ENCODE results near the gene SRRD. TPM values are rescaled to one million over a fixed set of nuclear protein-coding genes. Genes with fewer than 3 reads are reported as not detected.

SRRD gene
- total and polyA plus RNA-seq, 9 donors = 7.3 to 25.2 (median 18.4) TPM

GRCh38 chr22:26485013-26485412 lies 1.3 kb downstream of the SRRD start:
- 57 to 60% (median 58%) methylated on average over 7 of the region's 7 CpGs for WGBS, 3 donors
- Histone ChIP-seq H3K27me3 (no peaks in the 10 kb centered on the region), H3K27ac (no peak overlapping the region), H3K4me3 (no peak overlapping the region), H3K36me3 (no peaks in the 10 kb centered on the region), H3K9me3 (no peaks in the 10 kb centered on the region), H3K4me1 (ENCODE audit: insufficient read depth) (peaks cover 14% of the 10 kb centered on the region)
- no peak for DNase-seq
- intact Hi-C loops (cut with DNase I) = loop anchor here in 1 of 4 donors (10.0 kb wide), 1 partner anchor 100 kb away; no protein-coding TSS in a partner anchor
- TF ChIP-seq POLR2A (IDR thresholded peaks at IDR 0.05) = no peak
- TF ChIP-seq CTCF (IDR thresholded peaks at IDR 0.05) = no peak
- TF ChIP-seq EP300 (IDR thresholded peaks at IDR 0.05) = no peak

- TF ChIP-seq POLR2A (IDR thresholded peaks at IDR 0.05) = no peak
- TF ChIP-seq CTCF (IDR thresholded peaks at IDR 0.05) = no peak
- TF ChIP-seq EP300 (IDR thresholded peaks at IDR 0.05) = no peak
- intact Hi-C loops (cut with DNase I) = loop anchor here in 1 of 4 donors (10.0 kb wide), 1 partner anchor 99 kb away; no protein-coding TSS in a partner anchor
- Histone ChIP-seq H3K36me3 (no peaks in the 10 kb centered on the region), H3K4me1 (ENCODE audit: insufficient read depth) (peaks cover 5% of the 10 kb centered on the region), H3K27ac (no peak overlapping the region), H3K9me3 (no peaks in the 10 kb centered on the region), H3K27me3 (no peaks in the 10 kb centered on the region), H3K4me3 (no peak overlapping the region)
- DNase-seq = no peak
- 53 to 59% (median 57%) methylated on average over 3 of the region's 3 CpGs for WGBS, 3 donors
Observed at GRCh38 chr22:26485806-26486390, 2.2 kb downstream of the SRRD start.

- WGBS, 3 donors = 72 to 83% (median 72%) methylated on average over 5 of the region's 5 CpGs
- H3K9me3 ChIP-seq = no peaks in the 10 kb centered on the region
- no peak overlapping the region for H3K4me3 ChIP-seq
- no peak for DNase-seq
- intact Hi-C loops (cut with DNase I) = loop anchor here in 1 of 4 donors (10.0 kb wide), 1 partner anchor 98 kb away; no protein-coding TSS in a partner anchor
- no peaks in the 10 kb centered on the region for H3K36me3 ChIP-seq
- no peaks in the 10 kb centered on the region for H3K27me3 ChIP-seq
- peaks cover 5% of the 10 kb centered on the region for H3K4me1 ChIP-seq (ENCODE audit: insufficient read depth)
- no peak overlapping the region for H3K27ac ChIP-seq
- no peak for TF ChIP-seq POLR2A (IDR thresholded peaks at IDR 0.05)
- no peak for TF ChIP-seq EP300 (IDR thresholded peaks at IDR 0.05)
- no peak for TF ChIP-seq CTCF (IDR thresholded peaks at IDR 0.05)
Observed at GRCh38 chr22:26486394-26486793, 2.7 kb downstream of the SRRD start.

- peaks cover 2% of the 10 kb centered on the region for H3K4me1 ChIP-seq (ENCODE audit: insufficient read depth)
- H3K36me3 ChIP-seq = no peaks in the 10 kb centered on the region
- WGBS, 3 donors = 32 to 36% (median 35%) methylated on average over 3 of the region's 3 CpGs
- H3K27me3 ChIP-seq = no peaks in the 10 kb centered on the region
- intact Hi-C loops (cut with DNase I) = loop anchor here in 1 of 4 donors (10.0 kb wide), 1 partner anchor 97 kb away; no protein-coding TSS in a partner anchor
- H3K4me3 ChIP-seq = no peak overlapping the region
- H3K27ac ChIP-seq = no peak overlapping the region
- DNase-seq = no peak
- no peaks in the 10 kb centered on the region for H3K9me3 ChIP-seq
- TF ChIP-seq EP300 (IDR thresholded peaks at IDR 0.05) (no peak), POLR2A (IDR thresholded peaks at IDR 0.05) (no peak)
Observed at GRCh38 chr22:26487996-26488395, 4.3 kb downstream of the SRRD start.

GRCh38 chr22:26489447-26490036 lies 5.9 kb downstream of the SRRD start:
- H3K36me3 ChIP-seq = no peaks in the 10 kb centered on the region
- 74 to 79% (median 79%) methylated on average over 4 of the region's 4 CpGs for WGBS, 3 donors
- intact Hi-C loops (cut with DNase I) = loop anchor here in 1 of 4 donors (10.0 kb wide), 1 partner anchor 95 kb away; no protein-coding TSS in a partner anchor

More at GRCh38 chr22:26489447-26490036, 5.9 kb downstream of the SRRD start:
- no peaks in the 10 kb centered on the region for H3K9me3 ChIP-seq
- no peak for DNase-seq
- no peak for TF ChIP-seq CTCF (IDR thresholded peaks at IDR 0.05)
- no peak for TF ChIP-seq POLR2A (IDR thresholded peaks at IDR 0.05)
- no peak for TF ChIP-seq EP300 (IDR thresholded peaks at IDR 0.05)
- H3K4me1 ChIP-seq (ENCODE audit: insufficient read depth) = no peaks in the 10 kb centered on the region
- no peaks in the 10 kb centered on the region for H3K27me3 ChIP-seq
- H3K4me3 ChIP-seq = no peak overlapping the region
- H3K27ac ChIP-seq = no peak overlapping the region
